GM21423 (cell line): Measurements from ENCODE around the gene PDZD2.

Experiments used
- ATAC-seq: cut with Tn5 transposase; IDR thresholded peaks from one replicate; pipeline ENCODE4 v1.9.1; 2021; ENCODE audit warnings: mild to moderate bottlenecking, moderate library complexity; ENCODE audit not compliant: unreplicated experiment

Gene PDZD2

DNA sequence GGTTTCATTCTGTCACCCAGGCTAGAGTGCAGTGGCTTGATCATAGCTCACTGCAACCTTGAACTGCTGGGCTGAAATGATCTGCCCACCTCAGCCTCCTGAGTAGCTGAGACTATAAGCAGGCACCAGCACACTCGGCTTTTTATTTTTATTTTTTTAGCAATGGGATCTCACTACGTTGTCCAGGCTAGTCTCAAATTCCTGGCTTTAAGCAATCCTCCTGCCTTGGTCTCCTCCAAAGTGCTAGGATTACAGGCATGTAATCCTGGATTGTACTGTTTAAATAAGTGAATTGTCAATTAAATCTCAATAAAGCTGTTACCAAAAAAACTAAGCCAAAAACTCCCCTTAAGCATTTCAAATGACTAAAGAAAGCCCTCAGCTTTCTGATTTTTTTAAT, 516.3 kb downstream of the PDZD2 start:
- ATAC-seq: no peak

DNA sequence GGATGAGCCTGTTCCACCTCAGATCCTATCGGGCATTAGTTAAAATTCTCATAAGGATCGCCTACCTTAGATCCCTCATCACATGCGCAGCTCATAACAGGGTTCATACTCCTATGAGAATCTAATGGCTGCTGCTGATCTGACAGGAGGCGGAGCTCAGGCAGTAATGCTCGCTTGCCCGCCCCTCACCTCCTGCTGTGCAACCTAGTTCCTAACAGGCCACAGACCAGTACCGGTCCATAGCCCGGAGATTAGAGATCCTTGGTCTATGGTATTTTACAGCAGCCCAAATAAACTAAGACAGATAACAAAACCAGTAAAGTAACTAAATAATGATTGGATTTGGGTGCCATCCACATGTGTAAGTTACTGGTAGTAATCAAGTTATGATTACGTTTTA, 517.7 kb downstream of the PDZD2 start:
- ATAC-seq: no peak

DNA sequence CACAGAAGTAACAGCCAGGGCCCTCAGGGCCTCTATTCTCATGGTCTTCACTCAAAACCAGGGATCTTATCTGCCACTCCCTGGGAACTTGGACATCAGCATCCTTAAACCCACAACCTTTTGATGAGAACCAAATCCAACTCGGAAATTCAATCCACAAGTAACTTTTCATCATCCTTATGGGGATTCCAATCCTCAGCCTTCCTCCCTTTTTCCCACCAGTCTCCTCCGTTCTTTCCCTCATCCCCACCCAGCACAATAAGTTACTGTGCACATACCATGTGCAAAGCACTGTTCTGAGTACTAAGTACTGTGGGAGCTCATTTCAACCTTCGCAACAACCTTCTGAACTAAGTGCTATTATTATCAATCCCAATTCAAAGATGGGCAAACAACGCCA, 518.1 kb downstream of the PDZD2 start:
- ATAC-seq: no peak

DNA sequence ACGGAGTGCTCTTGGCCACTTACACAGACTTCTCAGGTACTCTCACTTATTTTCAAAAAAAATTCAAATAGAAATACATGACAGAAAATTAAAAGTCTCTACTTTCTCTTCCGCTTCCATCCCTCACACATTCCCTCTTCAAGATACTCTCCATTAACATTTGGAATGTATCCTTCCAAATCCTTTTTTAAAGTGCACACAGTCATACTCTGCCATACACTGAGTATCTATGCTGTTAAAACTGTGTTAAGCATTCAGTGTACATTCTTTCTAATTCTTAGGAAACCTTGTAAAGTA, 519.7 kb downstream of the PDZD2 start:
- no peak for ATAC-seq

DNA sequence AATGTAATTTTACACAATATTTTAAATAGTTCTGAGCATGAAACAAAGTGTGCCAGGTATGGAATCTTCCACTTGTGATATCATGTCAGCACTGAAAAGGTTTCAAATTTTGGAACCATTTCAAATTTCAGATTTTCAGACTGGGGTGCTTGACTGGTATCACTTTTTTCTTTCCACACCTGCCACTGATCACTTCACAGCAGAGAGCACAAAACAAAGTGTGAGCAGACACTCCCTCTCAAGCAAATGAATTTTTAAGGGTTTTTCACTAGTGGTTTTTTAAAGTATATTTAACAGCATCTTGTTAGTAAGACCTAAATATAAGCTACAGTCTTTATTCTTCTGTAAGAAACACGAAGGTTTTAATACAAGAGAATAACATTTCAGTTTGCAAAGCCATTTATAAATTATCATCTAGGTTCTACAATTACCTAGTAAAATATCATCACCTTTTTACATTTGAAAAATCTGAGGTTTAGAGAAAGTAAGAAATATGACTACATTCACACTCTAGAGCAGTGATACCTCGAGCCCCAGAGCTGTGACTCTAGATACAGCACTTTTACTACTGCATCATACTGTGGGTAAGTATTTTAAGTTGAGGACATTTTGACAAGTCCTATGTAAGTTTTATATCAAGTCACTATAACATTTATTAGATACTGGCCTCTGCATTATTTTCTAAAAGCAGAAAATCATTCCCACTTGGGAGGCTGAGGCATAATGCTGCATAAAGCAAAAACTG, 520.6 kb downstream of the PDZD2 start:
- no peak for ATAC-seq

DNA sequence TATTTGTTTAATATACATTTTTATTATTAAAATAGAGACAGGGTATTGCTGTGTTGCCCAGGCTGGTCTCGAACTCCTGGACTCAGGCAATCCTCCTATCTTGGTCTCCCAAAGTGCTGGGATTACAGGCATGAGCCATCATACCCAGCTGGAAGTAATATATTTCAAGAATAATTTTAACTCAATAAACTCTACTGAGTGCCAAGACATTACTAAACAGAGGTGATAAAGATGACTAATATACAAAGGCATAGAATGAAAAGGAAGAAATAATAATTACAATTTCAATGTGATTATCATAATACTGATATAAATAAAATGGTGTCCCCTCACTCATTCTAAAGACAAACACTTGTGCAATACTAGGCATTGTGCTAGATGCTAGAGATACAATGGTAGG, 521.3 kb downstream of the PDZD2 start:
- ATAC-seq: no peak
